H9 (cell line): Measurements from ENCODE around the gene FSD1. TPM values are rescaled to one million over a fixed set of nuclear protein-coding genes. Genes with fewer than 3 reads are reported as not detected.
A peak's percentile ranks its signal among the peaks of the same experiment; 100 is the strongest.

Experiments
- DNase-seq: peaks from one replicate; pipeline ENCODE4 v3.0.0-alpha.2; 2017
- H2AFZ ChIP-seq: one replicate; pipeline ENCODE4 v1.6.1; 2013; ENCODE audit warnings: mild to moderate bottlenecking, low read length, control low read depth, moderate library complexity
- H2AK5ac ChIP-seq: 2 replicates; pipeline ENCODE4 v1.6.1; 2013; ENCODE audit warnings: low read length, control low read depth, mixed read lengths; ENCODE audit not compliant: insufficient read length
- H2BK120ac ChIP-seq: one replicate; pipeline ENCODE4 v1.6.1; 2013; ENCODE audit warnings: low read depth, mild to moderate bottlenecking, low read length, control low read depth, inconsistent platforms; ENCODE audit not compliant: poor library complexity, severe bottlenecking
- H2BK12ac ChIP-seq: 2 replicates; pipeline ENCODE4 v1.6.1; 2013; ENCODE audit warnings: low read length, control low read depth, mixed read lengths, low read depth; ENCODE audit not compliant: insufficient read length
- H2BK15ac ChIP-seq: 2 replicates; pipeline ENCODE4 v1.6.1; 2013; ENCODE audit warnings: low read depth, low read length, control low read depth
- H2BK20ac ChIP-seq: one replicate; pipeline ENCODE4 v1.6.1; 2013; ENCODE audit warnings: low read depth, mild to moderate bottlenecking, low read length, control low read depth, inconsistent platforms; ENCODE audit not compliant: poor library complexity, severe bottlenecking
- H2BK5ac ChIP-seq: 2 replicates; pipeline ENCODE4 v1.6.1; 2013; ENCODE audit warnings: low read length, control low read depth, mixed read lengths; ENCODE audit not compliant: insufficient read length
- H3K14ac ChIP-seq: 2 replicates; pipeline ENCODE4 v1.6.1; 2013; ENCODE audit warnings: low read length, control low read depth; ENCODE audit not compliant: insufficient read depth
- H3K18ac ChIP-seq: 2 replicates; pipeline ENCODE4 v1.6.1; 2013; ENCODE audit warnings: low read depth, mild to moderate bottlenecking, mixed read lengths, low read length, control low read depth; ENCODE audit not compliant: insufficient read length
- H3K23ac ChIP-seq: 2 replicates; pipeline ENCODE4 v1.6.1; 2013; ENCODE audit warnings: low read length, control low read depth, mixed read lengths, low read depth; ENCODE audit not compliant: insufficient read length
- H3K23me2 ChIP-seq: 2 replicates; pipeline ENCODE4 v1.6.1; 2013; ENCODE audit warnings: low read depth, mild to moderate bottlenecking, mixed read lengths, low read length, control low read depth; ENCODE audit not compliant: insufficient read length, poor library complexity, severe bottlenecking
- H3K27ac ChIP-seq: 2 replicates; pipeline ENCODE4 v1.5.1; 2013; ENCODE audit warnings: low read length, control low read depth, mixed read lengths, low read depth; ENCODE audit not compliant: insufficient read length
- H3K27me3 ChIP-seq: 2 replicates; pipeline ENCODE4 v1.6.1; 2013; ENCODE audit warnings: low read length, control low read depth, inconsistent platforms; ENCODE audit not compliant: insufficient read depth
- H3K4ac ChIP-seq: 2 replicates; pipeline ENCODE4 v1.6.1; 2013; ENCODE audit warnings: low read depth, mild to moderate bottlenecking, control low read depth, inconsistent platforms, low read length, moderate library complexity
- H3K4me1 ChIP-seq: 2 replicates; pipeline ENCODE4 v1.6.1; 2013; ENCODE audit warnings: low read length, control low read depth, inconsistent platforms; ENCODE audit not compliant: insufficient read depth
- H3K4me2 ChIP-seq: 2 replicates; pipeline ENCODE4 v1.6.1; 2013; ENCODE audit warnings: low read length, control low read depth, mixed read lengths; ENCODE audit not compliant: insufficient read length, insufficient read depth
- H3K56ac ChIP-seq: 2 replicates; pipeline ENCODE4 v1.6.1; 2013; ENCODE audit warnings: low read depth, mild to moderate bottlenecking, mixed read lengths, low read length, control low read depth; ENCODE audit not compliant: insufficient read length
- H3K79me1 ChIP-seq: 2 replicates; pipeline ENCODE4 v1.6.1; 2013; ENCODE audit warnings: low read depth, mild to moderate bottlenecking, moderate library complexity, low read length, control low read depth, inconsistent platforms; ENCODE audit not compliant: insufficient read depth, poor library complexity, severe bottlenecking
- H3K79me2 ChIP-seq: 2 replicates; pipeline ENCODE4 v1.6.1; 2013; ENCODE audit warnings: low read length, control low read depth, inconsistent platforms; ENCODE audit not compliant: insufficient read depth
- H3K9ac ChIP-seq: 2 replicates; pipeline ENCODE4 v1.6.1; 2013; ENCODE audit warnings: low read length, control low read depth, mixed read lengths; ENCODE audit not compliant: insufficient read length; ENCODE audit errors: extremely low read depth
- H3K9me3 ChIP-seq: one replicate; pipeline ENCODE4 v1.6.1; 2013; ENCODE audit warnings: low read depth, low read length, inconsistent platforms; ENCODE audit not compliant: control insufficient read depth
- H3T11ph ChIP-seq: one replicate; pipeline ENCODE4 v1.6.1; 2013; ENCODE audit warnings: mild to moderate bottlenecking, low read length, control low read depth, inconsistent platforms
- H4K20me1 ChIP-seq: one replicate; pipeline ENCODE4 v1.6.1; 2013; ENCODE audit not compliant: control insufficient read depth, insufficient read length, insufficient read depth
- H4K5ac ChIP-seq: 2 replicates; pipeline ENCODE4 v1.6.1; 2013; ENCODE audit warnings: low read depth, mild to moderate bottlenecking, mixed read lengths, low read length, control low read depth; ENCODE audit not compliant: insufficient read length
- H4K8ac ChIP-seq: replicated peaks from 2 replicates; pipeline ENCODE4 v1.6.1; 2013; ENCODE audit warnings: low read length, control low read depth, mixed read lengths, low read depth; ENCODE audit not compliant: insufficient read length
- H4K91ac ChIP-seq: 2 replicates; pipeline ENCODE4 v1.6.1; 2013; ENCODE audit warnings: low read depth, mild to moderate bottlenecking, moderate library complexity, mixed read lengths, low read length, control low read depth; ENCODE audit not compliant: insufficient read length
- H3K27ac Mint-ChIP-seq, 3 experiments: 2 replicates in 2 of 3; 3 replicates in 1 of 3; pipeline ENCODE4 v1.8.0; 2020 to 2021; ENCODE audit warnings: mixed read lengths in 3 of 3, mild to moderate bottlenecking in 1 of 3, moderate library complexity in 1 of 3
- H3K27me3 Mint-ChIP-seq: 2 replicates; pipeline ENCODE4 v1.8.0; 2021; ENCODE audit warnings: low read depth, mild to moderate bottlenecking, moderate library complexity, mixed read lengths
- H3K36me3 Mint-ChIP-seq, 3 experiments: 2 replicates in 2 of 3; 3 replicates in 1 of 3; pipeline ENCODE4 v1.8.0; 2020 to 2021; ENCODE audit warnings: low read depth in 3 of 3, mixed read lengths in 3 of 3; ENCODE audit not compliant: insufficient read depth in 1 of 3
- H3K4me1 Mint-ChIP-seq, 2 experiments: 2 replicates each; pipeline ENCODE4 v1.8.0; 2020; ENCODE audit warnings: mixed read lengths in 2 of 2
- H3K4me3 Mint-ChIP-seq, 2 experiments: 2 replicates in 1 of 2; 3 replicates in 1 of 2; pipeline ENCODE4 v1.8.0; 2020 to 2021; ENCODE audit warnings: mild to moderate bottlenecking in 2 of 2, mixed read lengths in 2 of 2, moderate library complexity in 1 of 2
- H3K9me3 Mint-ChIP-seq, 2 experiments: 2 replicates in 1 of 2; 3 replicates in 1 of 2; pipeline ENCODE4 v1.8.0; 2020; ENCODE audit warnings: mild to moderate bottlenecking in 2 of 2, mixed read lengths in 2 of 2, moderate library complexity in 1 of 2
- CTCF ChIP-seq: fragments of 200-600 bp; sonication (generic); conservative IDR thresholded peaks from 3 replicates; pipeline ENCODE4 v1.8.0; 2021; ENCODE audit warnings: antibody characterized with exemption, mild to moderate bottlenecking
- WGBS: extraction: QIAGEN DNeasy Blood & Tissue Kit; methylation state at CpG from one replicate; pipeline ENCODE4 v1.1.7; 2013; ENCODE audit warnings: missing lambda C conversion rate, low lambda C conversion rate, mixed read lengths; ENCODE audit not compliant: insufficient read length; ENCODE audit errors: extremely low coverage; 5-methylcytosine and 5-hydroxymethylcytosine counted together
- total RNA-seq: library from RNA; stranded (reverse); gene quantifications from 2 replicates; pipeline ENCODE4 v1.2.1, GENCODE V29; 2021

FSD1 gene
- total RNA-seq, 1 experiment from 2014 or later = 53.6 TPM

DNA sequence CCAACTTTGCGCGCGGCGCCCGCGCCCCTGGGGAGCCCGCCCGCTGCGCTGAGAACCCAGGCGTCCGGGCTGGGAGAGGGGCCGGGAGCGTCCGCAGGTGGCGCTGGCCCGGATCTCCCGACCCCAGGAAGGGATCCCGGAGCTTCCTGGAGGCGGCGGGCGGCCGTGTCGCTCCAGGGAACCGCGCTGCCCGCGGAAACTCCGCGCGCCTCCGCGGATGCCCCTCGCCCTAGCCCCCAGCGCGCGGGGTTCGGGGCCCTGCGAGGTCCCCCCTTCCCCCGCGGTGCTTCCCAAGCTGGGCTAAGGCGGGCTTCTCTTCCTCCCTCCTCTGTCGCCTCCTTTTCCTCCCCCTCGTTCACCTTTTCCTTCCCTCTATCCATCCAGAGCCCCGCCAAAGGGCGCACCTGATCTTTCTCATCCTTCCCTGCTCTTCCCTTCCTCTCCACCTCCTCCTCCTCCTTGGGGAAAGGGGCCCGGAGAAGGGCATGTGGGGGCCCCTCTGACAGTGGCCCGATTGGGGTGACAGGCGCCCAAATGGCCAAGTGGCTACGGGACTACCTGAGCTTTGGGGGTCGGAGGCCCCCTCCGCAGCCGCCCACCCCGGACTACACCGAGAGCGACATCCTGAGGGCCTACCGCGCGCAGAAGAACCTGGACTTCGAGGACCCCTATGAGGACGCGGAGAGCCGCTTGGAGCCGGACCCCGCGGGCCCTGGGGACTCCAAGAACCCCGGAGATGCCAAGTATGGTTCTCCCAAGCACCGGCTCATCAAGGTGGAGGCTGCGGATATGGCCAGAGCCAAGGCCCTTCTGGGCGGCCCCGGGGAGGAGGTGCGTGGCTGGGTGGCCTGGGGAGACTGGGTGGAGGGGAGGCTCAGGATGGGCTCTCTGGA lies 24.6 kb upstream of the FSD1 start:
- TF ChIP-seq CTCF = no peak
- Histone ChIP-seq H4K20me1 (no peaks in the 10 kb centered on the region), H3K23ac (no peak overlapping the region), H2BK120ac (no peak overlapping the region), H3K79me1 (no peaks in the 10 kb centered on the region), H3K4me2 (peak overlapping the region; percentile 83), H3K9ac (no peak overlapping the region), H2BK15ac (no peak overlapping the region), H3K18ac (no peak overlapping the region), H3K27ac (no peak overlapping the region), H2BK20ac (no peak overlapping the region), H2AFZ (no peak overlapping the region), H3T11ph (no peak overlapping the region), H2AK5ac (no peak overlapping the region), H2BK5ac (no peak overlapping the region), H4K5ac (no peak overlapping the region), H4K8ac (no peak overlapping the region), H2BK12ac (no peak overlapping the region), H3K23me2 (peaks cover 16% of the 10 kb centered on the region), H3K4ac (no peak overlapping the region), H3K79me2 (no peaks in the 10 kb centered on the region), H3K27me3 (peaks cover 11% of the 10 kb centered on the region; the same call in 1 of the 2 replicates), H3K9me3 (no peaks in the 10 kb centered on the region), H3K14ac (no peak overlapping the region; the same call in 1 of the 2 replicates), H3K56ac (no peak overlapping the region), H4K91ac (no peak overlapping the region), H3K4me1 (no peaks in the 10 kb centered on the region; the same call in 1 of the 2 replicates)
- no peak for DNase-seq
- H3K36me3 Mint-ChIP-seq = peaks cover 0 to 1% (median 0%) of the 10 kb centered on the region in 3 experiments; a peak in 1 of 7 replicates
- peaks cover 7 to 19% of the 10 kb centered on the region in 2 experiments for H3K4me1 Mint-ChIP-seq
- no CpG with 5 or more reads among the region's 71 CpGs for WGBS
- no peak overlapping the region for H3K27ac Mint-ChIP-seq
- H3K27me3 Mint-ChIP-seq = peaks cover 68% of the 10 kb centered on the region
- no peaks in the 10 kb centered on the region; a peak in 1 of 5 replicates for H3K9me3 Mint-ChIP-seq
- H3K4me3 Mint-ChIP-seq = peak overlapping the region; percentile 69 to 93
